GM10266 (cell line): Measurements from ENCODE around the gene ALDOC.
A peak's percentile ranks its signal among the peaks of the same experiment; 100 is the strongest.

ENCODE experiments used
- DNase-seq: peaks from one replicate; pipeline ENCODE4 v3.0.0; 2012; ENCODE audit errors: extremely low spot score
- CTCF ChIP-seq: IDR thresholded peaks from 2 replicates; pipeline ENCODE4 v1.5.1; 2012; ENCODE audit warnings: mild to moderate bottlenecking, low read depth; ENCODE audit not compliant: control insufficient read depth, insufficient read depth; ENCODE audit errors: missing control alignments

The ALDOC gene

GRCh38 chr17:28569446-28569845 lies 7.2 kb downstream of the ALDOC start:
- no peak for DNase-seq
- no peak for TF ChIP-seq CTCF

- DNase-seq: peak; percentile 60
- TF ChIP-seq CTCF: no peak
Observed at GRCh38 chr17:28567604-28568003, 9.1 kb downstream of the ALDOC start.

GRCh38 chr17:28563475-28563874 lies 13.2 kb downstream of the ALDOC start:
- no peak for DNase-seq
- no peak for TF ChIP-seq CTCF

- TF ChIP-seq CTCF: no peak
- no peak for DNase-seq
Observed at GRCh38 chr17:28555022-28555421, 21.7 kb downstream of the ALDOC start.

- no peak for DNase-seq
- TF ChIP-seq CTCF: no peak
Observed at GRCh38 chr17:28554565-28554964, 22.1 kb downstream of the ALDOC start.

GRCh38 chr17:28553000-28553505 lies 23.6 kb downstream of the ALDOC start:
- TF ChIP-seq CTCF: no peak
- DNase-seq: no peak

GRCh38 chr17:28552176-28552999 lies 24.3 kb downstream of the ALDOC start, which contains the start of gene UNC119:
UNC119 (minus strand) TSS chr17:28552624; CDS start chr17:28552557, 67 bp downstream.
- peak; percentile 94 for DNase-seq
- TF ChIP-seq CTCF: no peak
